GM18907 (cell line): ENCODE results near the gene GALNT7.
A peak's percentile ranks its signal among the peaks of the same experiment; 100 is the strongest.

Source experiments
- ATAC-seq: cut with Tn5 transposase; IDR thresholded peaks from one replicate; pipeline ENCODE4 v1.9.1; 2021; ENCODE audit warnings: mild to moderate bottlenecking, moderate library complexity; ENCODE audit not compliant: unreplicated experiment

GALNT7 gene

GRCh38 chr4:173258866-173259265, 90.3 kb downstream of the GALNT7 start:
- no peak for ATAC-seq

DNA sequence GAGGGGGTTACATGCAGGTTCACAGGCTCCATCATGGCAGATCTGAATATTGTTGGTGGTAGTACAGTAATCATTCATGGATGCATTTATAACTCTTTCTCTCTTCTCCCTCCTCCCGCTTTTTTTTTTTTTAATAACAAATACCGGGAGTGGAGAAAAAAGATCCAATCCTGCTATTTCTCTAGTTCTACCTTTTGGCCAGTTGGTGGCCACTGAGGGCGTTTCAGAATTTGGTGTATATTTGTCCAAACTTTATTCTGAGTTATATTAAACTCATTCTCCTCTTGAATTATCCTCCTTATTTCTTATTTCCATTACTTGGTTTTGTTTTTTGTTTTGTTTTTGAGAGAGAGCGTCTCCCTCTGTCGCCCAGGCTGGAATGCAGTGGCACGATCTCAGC, 90.7 kb downstream of the GALNT7 start:
- ATAC-seq: no peak

- no peak for ATAC-seq
These were observed 92.4 kb downstream of the GALNT7 start for GRCh38 chr4:173261052-173261451.

GRCh38 chr4:173262375-173262774, 93.8 kb downstream of the GALNT7 start:
- ATAC-seq: no peak

DNA sequence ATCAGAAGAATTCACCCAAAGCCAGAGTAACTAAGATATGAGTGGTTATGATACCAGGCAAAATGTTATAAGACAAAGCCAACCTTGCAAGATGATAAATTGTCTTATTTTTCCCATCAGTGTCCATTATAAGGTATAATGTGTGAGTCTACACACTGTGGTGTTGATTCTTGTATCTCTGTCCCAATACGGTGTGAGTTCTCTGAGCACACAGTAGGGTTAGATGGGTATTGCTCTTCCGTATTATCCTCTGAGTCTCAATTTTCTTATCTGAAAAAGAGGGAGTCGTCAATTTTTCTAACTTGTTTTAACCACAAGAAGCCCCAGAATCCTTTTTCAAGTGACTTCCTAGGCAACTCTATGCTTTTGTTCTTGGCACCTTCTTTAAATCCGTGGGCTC, 95.6 kb downstream of the GALNT7 start:
- ATAC-seq: peak; percentile 26

DNA sequence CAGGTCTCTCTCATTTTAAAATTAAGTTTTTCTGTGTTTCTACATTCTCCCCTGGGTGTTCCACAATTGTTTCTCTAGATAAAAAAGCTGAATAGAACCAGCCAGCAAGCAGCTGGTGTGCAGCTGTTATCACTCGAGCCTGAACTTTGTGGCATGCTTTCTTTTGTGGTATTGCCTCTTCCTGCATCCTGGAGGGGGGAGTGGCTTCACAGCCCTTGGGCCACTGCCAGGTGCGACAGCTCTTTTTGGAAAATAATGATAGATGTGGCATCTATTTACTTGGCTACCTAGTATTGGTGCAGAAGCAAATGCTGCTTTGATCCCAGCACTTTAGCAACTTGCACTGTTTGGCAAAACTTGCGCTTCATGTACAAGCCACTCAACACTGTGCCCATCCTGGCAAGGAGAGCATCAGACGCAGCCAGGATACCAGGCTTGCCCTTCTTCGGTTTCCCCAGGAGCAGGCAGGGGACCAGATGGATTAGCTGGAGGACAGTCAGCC, 96.1 kb downstream of the GALNT7 start:
- peak; percentile 95 for ATAC-seq

GRCh38 chr4:173265751-173266150, 97.1 kb downstream of the GALNT7 start:
- no peak for ATAC-seq

GRCh38 chr4:173267711-173268110, 99.1 kb downstream of the GALNT7 start:
- no peak for ATAC-seq

DNA sequence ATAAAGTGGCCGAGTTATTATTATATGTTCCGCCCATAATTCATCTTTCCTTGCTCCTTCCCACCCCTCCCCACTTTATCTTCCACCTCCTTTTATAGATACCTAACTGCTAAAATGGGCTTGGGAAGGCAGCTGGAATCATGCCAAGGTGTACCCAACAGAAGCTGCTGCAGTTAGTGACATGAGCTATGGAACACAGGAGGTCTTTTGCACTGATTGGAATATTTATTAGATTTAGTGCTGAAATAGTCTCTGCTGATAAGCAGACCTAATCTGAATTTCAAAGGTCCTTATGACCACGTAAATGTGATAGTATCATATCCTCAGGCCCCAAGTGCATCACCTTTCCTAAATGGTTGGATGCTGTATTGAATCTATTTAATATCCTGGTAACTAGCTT, 100.7 kb downstream of the GALNT7 start:
- ATAC-seq: no peak

GRCh38 chr4:173270312-173271027, 101.9 kb downstream of the GALNT7 start:
- ATAC-seq: no peak

DNA sequence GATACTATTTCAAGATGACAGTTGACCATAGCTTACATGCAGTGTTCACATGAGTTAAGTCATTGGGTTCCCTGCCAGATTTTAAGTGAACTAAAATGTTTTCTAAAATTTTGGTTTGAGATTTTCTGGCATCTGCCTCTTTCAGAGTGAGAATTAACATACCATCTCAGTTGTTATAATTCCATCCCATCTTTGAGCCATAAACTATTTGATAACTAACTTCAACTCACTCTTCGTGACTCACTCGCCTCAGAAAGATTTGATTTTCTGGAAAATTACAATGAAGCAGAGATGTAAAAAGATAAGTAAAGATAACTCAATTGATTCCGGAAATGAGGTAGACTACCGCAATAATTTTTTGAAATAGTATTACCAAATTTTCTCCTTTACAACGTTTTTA, 103.7 kb downstream of the GALNT7 start:
- no peak for ATAC-seq

- ATAC-seq: no peak
These were observed 104.4 kb downstream of the GALNT7 start for GRCh38 chr4:173272996-173273395.

- ATAC-seq: no peak
These were observed 105.3 kb downstream of the GALNT7 start for GRCh38 chr4:173273941-173274340.

- ATAC-seq: no peak
These were observed 106.1 kb downstream of the GALNT7 start for GRCh38 chr4:173274744-173275143.

DNA sequence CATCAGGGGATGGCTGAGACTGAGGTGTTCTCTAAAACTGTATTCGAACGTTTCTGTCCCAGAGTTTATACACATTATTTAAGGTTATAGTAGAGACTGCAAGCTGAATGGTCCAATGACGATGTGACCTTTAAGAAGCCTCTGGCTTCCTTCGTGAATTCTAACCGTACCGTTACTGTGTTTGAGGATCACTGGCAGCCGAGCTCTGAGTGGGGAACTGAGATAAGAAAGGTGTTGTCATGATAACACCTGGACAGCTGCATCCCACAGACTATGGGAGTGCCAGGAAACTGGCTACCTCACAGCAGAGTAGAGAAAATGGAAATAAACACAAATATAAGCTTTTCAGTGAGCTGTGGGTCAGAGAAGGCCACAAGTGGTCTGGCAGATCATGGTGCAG, 106.5 kb downstream of the GALNT7 start:
- no peak for ATAC-seq

GRCh38 chr4:173277340-173277739, 108.7 kb downstream of the GALNT7 start:
- no peak for ATAC-seq

DNA sequence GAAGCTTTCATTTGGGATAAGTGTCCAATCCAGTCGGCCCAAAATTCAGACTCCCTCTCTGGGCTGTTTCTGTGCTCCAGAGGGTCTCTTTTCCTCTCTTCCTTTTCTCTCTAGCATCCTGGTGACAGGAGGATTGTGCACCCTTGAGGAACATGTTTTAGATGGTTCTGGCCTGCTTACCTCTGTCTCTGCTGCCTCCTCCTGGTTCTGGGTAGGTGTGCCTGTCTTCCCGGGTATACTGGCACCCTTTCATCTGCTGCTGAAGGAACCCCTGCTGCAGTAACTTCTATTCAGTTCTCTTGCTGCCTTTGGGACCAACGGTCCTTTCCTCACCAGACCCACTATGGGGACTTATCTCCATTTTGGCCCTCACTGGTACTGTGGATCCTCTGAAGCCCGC, 112.4 kb downstream of the GALNT7 start:
- ATAC-seq: peak; percentile 40

DNA sequence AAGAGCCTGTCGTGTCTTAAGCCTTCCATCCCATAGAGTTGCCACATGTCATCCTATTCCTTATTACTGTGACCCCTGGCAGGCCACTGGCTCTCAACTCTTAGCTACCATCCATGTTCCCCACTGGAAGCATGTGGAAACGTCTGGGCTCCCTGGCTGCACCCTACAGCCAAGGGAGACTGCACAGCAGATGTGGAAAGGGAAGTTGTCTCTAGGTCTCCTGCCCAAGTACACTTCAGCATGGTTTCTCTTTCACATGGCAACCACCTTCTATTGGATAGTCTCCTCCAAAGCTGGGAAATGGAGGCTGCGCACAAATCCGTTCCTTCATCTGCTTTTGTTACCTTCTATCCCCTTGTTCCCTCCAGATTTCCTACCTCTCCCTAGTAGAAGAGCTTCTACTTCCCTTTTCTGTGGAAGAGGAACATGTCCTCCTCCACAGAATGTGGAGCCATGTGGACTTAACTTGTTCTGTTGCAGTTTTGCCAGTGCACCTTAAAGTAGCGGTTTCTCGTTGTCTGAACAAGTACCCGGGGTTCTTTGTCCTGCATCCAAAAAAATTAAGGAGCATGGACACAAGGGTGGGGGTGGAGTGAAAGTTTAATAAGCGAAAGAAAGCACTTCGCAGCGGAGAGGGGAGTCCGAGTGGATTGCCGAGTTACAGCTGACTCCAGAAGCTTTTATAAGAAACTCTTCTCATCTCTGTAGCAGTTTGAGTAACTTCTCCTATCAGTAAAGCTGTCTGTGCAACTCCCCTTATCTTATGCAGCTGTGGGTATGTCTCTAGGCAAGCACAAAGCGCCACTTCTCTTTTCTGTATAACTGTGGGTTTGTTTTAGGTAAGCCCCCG, 113.0 kb downstream of the GALNT7 start:
- peak; percentile 58 for ATAC-seq

GRCh38 chr4:173282256-173282562, 113.6 kb downstream of the GALNT7 start:
- no peak for ATAC-seq

DNA sequence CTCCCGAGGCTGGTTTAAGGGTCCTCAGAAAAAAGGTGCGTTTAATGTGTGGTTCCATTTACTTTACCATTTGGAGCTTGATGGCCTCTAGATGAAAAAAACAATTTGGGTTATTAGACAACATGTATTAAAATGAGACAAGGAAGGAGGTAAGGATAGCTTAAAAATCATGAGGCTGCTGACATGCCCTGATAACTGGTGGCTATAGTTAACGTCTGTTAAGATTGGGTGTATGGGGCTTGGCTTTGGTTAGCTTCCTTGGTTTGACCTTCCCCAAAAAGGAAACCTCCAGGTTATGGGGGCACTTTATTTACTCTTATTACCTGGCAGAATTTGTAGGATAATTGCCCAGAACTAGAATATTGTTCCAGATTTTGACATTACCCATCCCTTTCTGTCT, 114.0 kb downstream of the GALNT7 start:
- ATAC-seq: no peak

DNA sequence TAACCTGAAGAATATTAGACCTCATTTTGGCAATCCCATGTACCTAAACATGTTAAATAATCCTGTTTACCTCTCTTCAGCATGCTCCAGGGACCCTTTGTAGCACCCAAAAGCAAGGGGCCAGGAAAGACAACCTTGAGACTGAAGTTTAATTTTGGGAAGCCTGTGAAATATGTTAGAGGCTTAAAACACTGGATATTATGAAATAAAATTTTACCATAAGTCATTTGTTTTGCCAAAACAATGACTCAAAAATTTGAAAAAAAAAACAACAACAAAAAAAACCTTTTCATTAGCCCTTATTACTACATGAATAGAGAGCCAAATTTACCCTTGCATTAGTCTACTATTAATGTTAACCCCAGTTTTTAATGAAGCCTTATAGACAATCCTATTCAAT, 115.9 kb downstream of the GALNT7 start:
- ATAC-seq: no peak

- ATAC-seq: no peak
These were observed 118.9 kb downstream of the GALNT7 start for GRCh38 chr4:173287486-173287885.
